Panc1 (cell line): ENCODE measurements around the gene ODC1.

Experiments
- POLR2AphosphoS5 ChIP-seq: IDR thresholded peaks from 2 replicates; pipeline ENCODE4 v1.6.1; 2012; ENCODE audit warnings: mild to moderate bottlenecking, low read depth, low read length, moderate library complexity
- TF ChIP-seq, protein P1 (sequence below): fragments of 450-650 bp; IDR thresholded peaks from 2 replicates; pipeline ENCODE4 v1.5.1; 2017; ENCODE audit warnings: mild to moderate bottlenecking
- TF ChIP-seq, protein P2 (sequence below), 2 experiments: IDR thresholded peaks; 2 replicates each; pipeline ENCODE4 v1.6.1; 2011 to 2012; ENCODE audit warnings: low read depth in 2 of 2, control low read depth in 1 of 2, low read length in 1 of 2, mild to moderate bottlenecking in 1 of 2, moderate library complexity in 1 of 2; ENCODE audit not compliant: insufficient read depth in 1 of 2

DNA sequence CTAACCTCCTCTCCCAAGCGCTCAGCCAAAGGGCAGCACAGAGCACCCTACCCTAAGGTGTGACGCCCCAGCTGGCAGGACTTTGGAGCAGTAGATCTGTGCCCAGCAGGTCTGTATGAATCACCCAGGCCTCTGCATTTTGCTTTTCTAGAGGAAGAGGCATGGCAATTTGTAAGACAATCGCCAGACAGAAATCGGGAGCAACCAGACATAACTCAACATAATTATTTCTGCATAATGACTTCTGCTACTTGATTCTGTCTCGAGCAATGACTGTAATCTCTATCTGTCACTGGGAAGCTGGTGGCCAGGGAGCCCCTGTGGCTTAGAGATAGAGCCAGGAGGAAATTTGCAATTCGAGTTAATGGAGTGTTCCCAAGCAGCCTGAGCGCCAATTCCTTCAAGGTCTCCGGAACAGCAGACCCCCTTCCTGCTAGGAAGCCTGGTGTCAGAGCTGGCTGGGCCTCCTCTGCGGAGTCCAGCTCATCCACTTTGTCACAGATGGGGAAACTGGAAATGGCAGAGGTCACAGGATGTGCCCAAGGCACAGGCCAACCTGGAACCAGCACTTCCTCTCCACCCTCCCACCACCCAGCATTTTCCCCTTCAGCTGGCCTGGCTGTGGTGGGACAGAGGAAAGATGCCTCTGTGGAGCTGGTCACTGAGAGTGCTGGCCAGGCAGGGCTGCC is 55.0 kb downstream of the ODC1 start:
- TF ChIP-seq, protein P1, sequence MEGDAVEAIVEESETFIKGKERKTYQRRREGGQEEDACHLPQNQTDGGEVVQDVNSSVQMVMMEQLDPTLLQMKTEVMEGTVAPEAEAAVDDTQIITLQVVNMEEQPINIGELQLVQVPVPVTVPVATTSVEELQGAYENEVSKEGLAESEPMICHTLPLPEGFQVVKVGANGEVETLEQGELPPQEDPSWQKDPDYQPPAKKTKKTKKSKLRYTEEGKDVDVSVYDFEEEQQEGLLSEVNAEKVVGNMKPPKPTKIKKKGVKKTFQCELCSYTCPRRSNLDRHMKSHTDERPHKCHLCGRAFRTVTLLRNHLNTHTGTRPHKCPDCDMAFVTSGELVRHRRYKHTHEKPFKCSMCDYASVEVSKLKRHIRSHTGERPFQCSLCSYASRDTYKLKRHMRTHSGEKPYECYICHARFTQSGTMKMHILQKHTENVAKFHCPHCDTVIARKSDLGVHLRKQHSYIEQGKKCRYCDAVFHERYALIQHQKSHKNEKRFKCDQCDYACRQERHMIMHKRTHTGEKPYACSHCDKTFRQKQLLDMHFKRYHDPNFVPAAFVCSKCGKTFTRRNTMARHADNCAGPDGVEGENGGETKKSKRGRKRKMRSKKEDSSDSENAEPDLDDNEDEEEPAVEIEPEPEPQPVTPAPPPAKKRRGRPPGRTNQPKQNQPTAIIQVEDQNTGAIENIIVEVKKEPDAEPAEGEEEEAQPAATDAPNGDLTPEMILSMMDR: no peak
- TF ChIP-seq POLR2AphosphoS5: no peak
- TF ChIP-seq, protein P2, sequence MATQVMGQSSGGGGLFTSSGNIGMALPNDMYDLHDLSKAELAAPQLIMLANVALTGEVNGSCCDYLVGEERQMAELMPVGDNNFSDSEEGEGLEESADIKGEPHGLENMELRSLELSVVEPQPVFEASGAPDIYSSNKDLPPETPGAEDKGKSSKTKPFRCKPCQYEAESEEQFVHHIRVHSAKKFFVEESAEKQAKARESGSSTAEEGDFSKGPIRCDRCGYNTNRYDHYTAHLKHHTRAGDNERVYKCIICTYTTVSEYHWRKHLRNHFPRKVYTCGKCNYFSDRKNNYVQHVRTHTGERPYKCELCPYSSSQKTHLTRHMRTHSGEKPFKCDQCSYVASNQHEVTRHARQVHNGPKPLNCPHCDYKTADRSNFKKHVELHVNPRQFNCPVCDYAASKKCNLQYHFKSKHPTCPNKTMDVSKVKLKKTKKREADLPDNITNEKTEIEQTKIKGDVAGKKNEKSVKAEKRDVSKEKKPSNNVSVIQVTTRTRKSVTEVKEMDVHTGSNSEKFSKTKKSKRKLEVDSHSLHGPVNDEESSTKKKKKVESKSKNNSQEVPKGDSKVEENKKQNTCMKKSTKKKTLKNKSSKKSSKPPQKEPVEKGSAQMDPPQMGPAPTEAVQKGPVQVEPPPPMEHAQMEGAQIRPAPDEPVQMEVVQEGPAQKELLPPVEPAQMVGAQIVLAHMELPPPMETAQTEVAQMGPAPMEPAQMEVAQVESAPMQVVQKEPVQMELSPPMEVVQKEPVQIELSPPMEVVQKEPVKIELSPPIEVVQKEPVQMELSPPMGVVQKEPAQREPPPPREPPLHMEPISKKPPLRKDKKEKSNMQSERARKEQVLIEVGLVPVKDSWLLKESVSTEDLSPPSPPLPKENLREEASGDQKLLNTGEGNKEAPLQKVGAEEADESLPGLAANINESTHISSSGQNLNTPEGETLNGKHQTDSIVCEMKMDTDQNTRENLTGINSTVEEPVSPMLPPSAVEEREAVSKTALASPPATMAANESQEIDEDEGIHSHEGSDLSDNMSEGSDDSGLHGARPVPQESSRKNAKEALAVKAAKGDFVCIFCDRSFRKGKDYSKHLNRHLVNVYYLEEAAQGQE (IDR thresholded peaks at IDR 0.05; ENCODE audit: insufficient read depth in 1 of 2, low read depth in 2 of 2, low read length in 1 of 2): no peak
